ENCODE measurements around the gene CAMK2B. TPM values are rescaled to one million over a fixed set of nuclear protein-coding genes. Genes with fewer than 3 reads are reported as not detected.

Gene CAMK2B
- total and polyA plus RNA-seq, 2 of the 13 experiments (the other 11 are each of a cell fraction or from before 2014, with no cell fraction given) = 0.27 to 0.48 TPM

GRCh38 chr7:44226396-44226753 is 99.0 kb downstream of the CAMK2B start:
- TF ChIP-seq ZNF781 (CRISPR knock-in tag; IDR thresholded peaks at IDR 0.05; ENCODE audit: borderline replicate concordance, not compliant biosample characterization) (no peak), AKNA (CRISPR knock-in tag; IDR thresholded peaks at IDR 0.05; ENCODE audit: borderline replicate concordance) (no peak), ZNF709 (CRISPR knock-in tag; IDR thresholded peaks at IDR 0.05) (no peak), IKZF4 (CRISPR knock-in tag; IDR thresholded peaks at IDR 0.05; ENCODE audit: borderline replicate concordance, low read depth, not compliant biosample characterization) (no peak), CREBL2 (CRISPR knock-in tag; IDR thresholded peaks at IDR 0.05; ENCODE audit: borderline replicate concordance) (no peak), ZNF576 (CRISPR knock-in tag; IDR thresholded peaks at IDR 0.05) (no peak), TMF1 (CRISPR knock-in tag; IDR thresholded peaks at IDR 0.05; ENCODE audit: low read depth) (no peak), EHMT2 (IDR thresholded peaks at IDR 0.05; ENCODE audit: borderline replicate concordance, low read depth, low read length) (no peak), ZFP1 (CRISPR knock-in tag; IDR thresholded peaks at IDR 0.05) (no peak), ZNF570 (CRISPR knock-in tag; IDR thresholded peaks at IDR 0.05; ENCODE audit: borderline replicate concordance) (no peak), CBX5 (CRISPR knock-in tag; IDR thresholded peaks at IDR 0.05; ENCODE audit: borderline replicate concordance) (no peak), TOPORS (CRISPR knock-in tag; IDR thresholded peaks at IDR 0.05) (no peak), KLF6 (CRISPR knock-in tag; IDR thresholded peaks at IDR 0.05) (no peak), CTCF (CRISPR knock-in tag; IDR thresholded peaks at IDR 0.05) (no peak), MED8 (CRISPR knock-in tag; IDR thresholded peaks at IDR 0.05; ENCODE audit: insufficient replicate concordance) (no peak), YY1 (IDR thresholded peaks at IDR 0.05; ENCODE audit: insufficient read depth, insufficient replicate concordance, low read depth, low read length) (no peak), TGIF2 (CRISPR knock-in tag; IDR thresholded peaks at IDR 0.05) (no peak), ZSCAN30 (CRISPR knock-in tag; IDR thresholded peaks at IDR 0.05) (no peak)
- no peak for FAIRE-seq
- intact Hi-C loops (cut with micrococcal nuclease; ENCODE audit: unreplicated experiment) = no loop called here
- Histone ChIP-seq H3K79me2 (ENCODE audit: insufficient read depth, low read length) (no peaks in the 10 kb centered on the region), H4K20me1 (ENCODE audit: insufficient read depth, low read length) (no peaks in the 10 kb centered on the region), H3K4me2 (ENCODE audit: low read depth, low read length) (no peak overlapping the region), H3K4me3 (replicated peaks in 1 of 3; ENCODE audit: insufficient read depth in 1 of 3, low read depth in 2 of 3, low read length in 3 of 3) (no peak overlapping the region), H3K9me3 (ENCODE audit: low read length) (no peaks in the 10 kb centered on the region), H3K27ac (ENCODE audit: extremely low read length, insufficient read depth, low read length) (no peak overlapping the region), H3K36me3 (replicated peaks in 1 of 2; ENCODE audit: control insufficient read depth in 1 of 2, insufficient read depth in 2 of 2, low read length in 2 of 2) (no peaks in the 10 kb centered on the region), H2AFZ (ENCODE audit: low read length) (no peak overlapping the region), H3K4me1 (ENCODE audit: insufficient read depth, low read length) (peaks cover 16% of the 10 kb centered on the region), H3K27me3 (ENCODE audit: control insufficient read depth in 1 of 2, insufficient read depth in 2 of 2, low read length in 2 of 2) (peaks cover 21 to 72% of the 10 kb centered on the region in 2 experiments; a peak in 4 of 5 replicates), H3K9ac (ENCODE audit: insufficient read depth, low read depth, low read length) (no peak overlapping the region)
- ChIA-PET CTCF (ENCODE audit: low intra/inter-chr PET ratio, low total read pairs) (no interaction called here), POLR2A (no interaction called here)
- DNase-seq (ENCODE audit: low spot score) = no peak
- in situ Hi-C loops (cut with HindIII; ENCODE audit: extremely low pct_ligation_motif_present, low pct_unique_long_range_greater_than_20kb) = no loop called here
- 28% methylated on average over 17 of the region's 17 CpGs for WGBS (ENCODE audit: low lambda C conversion rate)
- no peak for ATAC-seq
- BruUV-seq (replicated peaks) = no TSS peak
